Kidney (tissue), 14 donors: ENCODE measurements around the gene MAPKAPK2. TPM values are rescaled to one million over a fixed set of nuclear protein-coding genes. Genes with fewer than 3 reads are reported as not detected.
"Not testable (repeated sequence)": the region's sequence is repeated elsewhere in the genome, so short reads cannot be mapped to it uniquely, and the experiment has no call there.

Source experiments
- DNase-seq, 5 donors: peaks; one replicate each; pipeline ENCODE4 v3.0.0-alpha.2; 2013 to 2020
- FAIRE-seq: peaks from 2 replicates; lab custom pipeline; 2012; peaks lifted over from hg19 to GRCh38; lab: Jason Lieb, UNC
- H3K27ac ChIP-seq, 2 donors: one replicate each; pipeline ENCODE4 v1.7.0; 2013; ENCODE audit warnings: low read depth in 2 of 2, low read length in 2 of 2, inconsistent platforms in 1 of 2
- H3K27me3 ChIP-seq: one replicate; pipeline ENCODE4 v1.7.1; 2013; ENCODE audit warnings: low read length, inconsistent platforms; ENCODE audit not compliant: control insufficient read depth, insufficient read depth
- H3K36me3 ChIP-seq, 3 donors: one replicate each; pipeline versions ENCODE4 v1.7.0 to v1.7.1; 2013; ENCODE audit warnings: low read length in 3 of 3, control low read depth in 1 of 3, inconsistent platforms in 1 of 3; ENCODE audit not compliant: insufficient read depth in 3 of 3, control insufficient read depth in 2 of 3
- H3K4me1 ChIP-seq, 3 donors: one replicate each; pipeline versions ENCODE4 v1.7.0 to v1.7.1; 2013; ENCODE audit warnings: low read length in 3 of 3, inconsistent platforms in 1 of 3, low read depth in 1 of 3; ENCODE audit not compliant: control insufficient read depth in 2 of 3, insufficient read depth in 2 of 3
- H3K4me3 ChIP-seq, 3 donors: one replicate each; pipeline versions ENCODE4 v1.7.0 to v1.8.1; 2013; ENCODE audit warnings: low read length in 3 of 3, control low read depth in 1 of 3, inconsistent platforms in 1 of 3
- H3K9ac ChIP-seq, 3 donors: one replicate each; pipeline versions ENCODE4 v1.7.0 to v1.7.1; 2013; ENCODE audit warnings: low read length in 3 of 3, control low read depth in 1 of 3, inconsistent platforms in 1 of 3
- H3K9me3 ChIP-seq, 3 donors: one replicate each; pipeline versions ENCODE4 v1.7.0 to v1.7.1; 2013; ENCODE audit warnings: low read length in 3 of 3, control low read depth in 1 of 3, inconsistent platforms in 1 of 3; ENCODE audit not compliant: control insufficient read depth in 2 of 3, insufficient read depth in 1 of 3
- intact Hi-C: fragments of 100-400 bp; cut with DNase I; formaldehyde crosslinking; loops from one replicate; pipeline ENCODE4 v1.11.1; 2022
- polyA plus RNA-seq: library from polyadenylated mRNA; stranded (reverse); fragments of 350-450 nt; fragmentation: Illumina TruSeq; extraction: RNeasy Lipid Tissue Mini Kit (QIAGEN cat#74804); gene quantifications from one replicate; pipeline ENCODE4 v1.2.3, GENCODE V29; 2014; ENCODE audit warnings: low read depth, low replicate concordance; ENCODE audit not compliant: insufficient read depth
- total RNA-seq: library from RNA; stranded (reverse); fragmentation: NEBNext Ultra II Directional; extraction: Animal tissue kit (Norgen Biotek cat#: 25700); gene quantifications from one replicate; pipeline ENCODE4 v1.2.1, GENCODE V29; 2021
- TF ChIP-seq, protein P1 (sequence below): IDR thresholded peaks from 3 replicates; pipeline ENCODE4 v1.5.1; 2012; ENCODE audit warnings: mild to moderate bottlenecking, moderate library complexity, borderline replicate concordance; ENCODE audit not compliant: insufficient read depth; ENCODE audit errors: extremely low read depth
- donor health status: control.
- donor health status: control.
- donor health status: control.
- donor health status: control.
- donor health status: control.
- donor health status: DM: yes; HTN: yes; CAD: no.
- donor health status: Normal renal cell carcinoma (clear cell type).

Gene MAPKAPK2
- total and polyA plus RNA-seq, 2 donors from 2014 or later: 84.5 to 113 TPM

DNA sequence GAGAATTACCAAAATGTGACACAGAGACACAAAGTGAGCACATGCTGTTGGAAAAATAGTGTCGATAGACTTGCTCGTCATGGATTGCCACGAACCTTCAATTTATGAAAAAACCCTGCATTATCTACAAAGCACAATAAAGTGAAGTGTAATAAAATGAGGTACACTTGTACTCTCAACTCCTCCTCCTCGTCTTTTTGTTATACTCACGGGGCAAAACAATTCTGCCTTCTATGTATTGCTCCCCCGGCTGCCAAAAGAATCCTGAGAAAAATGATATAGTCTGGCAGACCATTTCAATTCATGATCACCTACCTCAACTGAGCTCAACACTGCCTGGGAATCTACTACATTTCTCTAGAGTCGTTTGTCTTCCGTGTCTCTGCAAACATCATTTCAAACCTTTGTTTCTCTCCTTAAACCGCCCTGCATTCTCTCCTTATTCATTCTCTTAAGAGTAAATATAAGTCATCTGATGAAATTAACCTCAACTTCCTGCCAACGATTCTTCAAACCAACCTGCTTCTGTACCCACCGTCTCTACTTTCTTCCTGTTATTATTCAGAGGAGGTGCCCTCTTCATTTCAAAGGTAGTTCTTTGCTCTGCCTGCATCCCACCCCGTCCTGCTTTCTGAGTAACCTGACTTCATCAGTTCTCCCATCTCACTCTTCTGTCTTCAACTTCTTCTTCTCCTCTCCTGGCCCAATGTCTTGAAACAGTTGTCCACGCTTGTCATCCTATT lies 73.0 kb downstream of the MAPKAPK2 start:
- no peaks in the 10 kb centered on the region for H3K36me3 ChIP-seq
- no peak overlapping the region for H3K27ac ChIP-seq
- DNase-seq: no peak
- intact Hi-C loops: no loop called here
- no peak for FAIRE-seq
- H3K9ac ChIP-seq: no peak overlapping the region
- TF ChIP-seq, protein P1, sequence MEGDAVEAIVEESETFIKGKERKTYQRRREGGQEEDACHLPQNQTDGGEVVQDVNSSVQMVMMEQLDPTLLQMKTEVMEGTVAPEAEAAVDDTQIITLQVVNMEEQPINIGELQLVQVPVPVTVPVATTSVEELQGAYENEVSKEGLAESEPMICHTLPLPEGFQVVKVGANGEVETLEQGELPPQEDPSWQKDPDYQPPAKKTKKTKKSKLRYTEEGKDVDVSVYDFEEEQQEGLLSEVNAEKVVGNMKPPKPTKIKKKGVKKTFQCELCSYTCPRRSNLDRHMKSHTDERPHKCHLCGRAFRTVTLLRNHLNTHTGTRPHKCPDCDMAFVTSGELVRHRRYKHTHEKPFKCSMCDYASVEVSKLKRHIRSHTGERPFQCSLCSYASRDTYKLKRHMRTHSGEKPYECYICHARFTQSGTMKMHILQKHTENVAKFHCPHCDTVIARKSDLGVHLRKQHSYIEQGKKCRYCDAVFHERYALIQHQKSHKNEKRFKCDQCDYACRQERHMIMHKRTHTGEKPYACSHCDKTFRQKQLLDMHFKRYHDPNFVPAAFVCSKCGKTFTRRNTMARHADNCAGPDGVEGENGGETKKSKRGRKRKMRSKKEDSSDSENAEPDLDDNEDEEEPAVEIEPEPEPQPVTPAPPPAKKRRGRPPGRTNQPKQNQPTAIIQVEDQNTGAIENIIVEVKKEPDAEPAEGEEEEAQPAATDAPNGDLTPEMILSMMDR: no peak
- no peaks in the 10 kb centered on the region for H3K4me1 ChIP-seq
- H3K9me3 ChIP-seq: no peaks in the 10 kb centered on the region
- H3K4me3 ChIP-seq: no peak overlapping the region
- no peaks in the 10 kb centered on the region for H3K27me3 ChIP-seq

DNA sequence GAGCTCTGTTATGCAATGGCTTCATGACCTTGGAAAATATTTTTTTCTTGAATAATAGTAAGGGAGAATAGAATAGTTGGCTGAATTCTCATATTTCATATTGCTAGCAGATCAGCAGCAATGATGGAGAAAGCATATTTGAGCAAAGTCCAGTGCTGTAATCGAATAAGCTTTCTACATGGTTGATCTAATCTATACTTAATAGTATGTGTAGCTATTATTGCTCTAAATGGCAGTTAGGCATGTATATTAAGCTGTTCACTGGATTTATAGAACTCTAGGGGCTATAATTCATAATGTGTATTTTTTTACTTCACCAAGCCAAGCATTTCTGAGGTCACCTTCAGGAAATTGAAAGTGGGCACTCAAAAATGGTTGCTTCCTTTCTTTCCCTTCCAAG lies 75.9 kb downstream of the MAPKAPK2 start:
- Histone ChIP-seq H3K27ac (no peak overlapping the region), H3K27me3 (no peaks in the 10 kb centered on the region), H3K4me1 (no peaks in the 10 kb centered on the region), H3K4me3 (no peak overlapping the region), H3K9me3 (no peaks in the 10 kb centered on the region), H3K9ac (no peak overlapping the region), H3K36me3 (no peaks in the 10 kb centered on the region)
- FAIRE-seq (no peak), DNase-seq (no peak)
- TF ChIP-seq, protein P1: no peak
- intact Hi-C loops: no loop called here

DNA sequence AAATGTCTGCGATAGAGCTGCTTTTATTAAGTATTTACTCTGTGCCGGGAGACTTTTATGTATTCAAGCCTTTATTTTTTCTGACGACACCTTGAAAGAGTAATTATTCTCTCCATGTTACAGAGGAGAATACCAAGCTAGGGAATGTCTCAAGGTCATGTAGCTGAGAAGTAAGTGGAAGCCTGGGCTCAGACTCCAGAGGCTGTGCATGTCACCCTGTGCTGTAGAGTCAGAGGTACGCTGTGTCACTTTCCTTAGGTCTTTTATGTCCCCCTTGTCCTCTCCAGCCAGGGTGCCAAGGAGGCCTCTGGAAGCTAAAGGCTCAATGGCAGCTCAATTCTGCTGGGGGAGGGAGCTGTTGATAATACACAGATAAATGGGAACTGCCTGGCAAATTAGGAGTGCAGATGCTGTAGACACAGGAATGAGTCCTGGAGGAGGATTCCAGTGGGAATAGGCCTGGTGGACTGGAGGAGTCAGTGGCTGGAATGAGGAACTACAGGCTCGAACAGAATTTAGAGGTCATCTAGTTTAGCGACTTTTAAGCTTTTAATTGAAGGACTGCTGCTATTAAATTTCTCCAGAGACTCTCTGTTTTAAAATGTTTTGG lies 76.6 kb downstream of the MAPKAPK2 start:
- DNase-seq (peak in 1 of 5 donors; percentile 23), FAIRE-seq (no peak)
- Histone ChIP-seq H3K27me3 (no peaks in the 10 kb centered on the region), H3K4me3 (no peak overlapping the region), H3K36me3 (no peaks in the 10 kb centered on the region), H3K4me1 (no peaks in the 10 kb centered on the region), H3K9ac (no peak overlapping the region), H3K9me3 (no peaks in the 10 kb centered on the region), H3K27ac (no peak overlapping the region)
- TF ChIP-seq, protein P1: no peak
- intact Hi-C loops: no loop called here

DNA sequence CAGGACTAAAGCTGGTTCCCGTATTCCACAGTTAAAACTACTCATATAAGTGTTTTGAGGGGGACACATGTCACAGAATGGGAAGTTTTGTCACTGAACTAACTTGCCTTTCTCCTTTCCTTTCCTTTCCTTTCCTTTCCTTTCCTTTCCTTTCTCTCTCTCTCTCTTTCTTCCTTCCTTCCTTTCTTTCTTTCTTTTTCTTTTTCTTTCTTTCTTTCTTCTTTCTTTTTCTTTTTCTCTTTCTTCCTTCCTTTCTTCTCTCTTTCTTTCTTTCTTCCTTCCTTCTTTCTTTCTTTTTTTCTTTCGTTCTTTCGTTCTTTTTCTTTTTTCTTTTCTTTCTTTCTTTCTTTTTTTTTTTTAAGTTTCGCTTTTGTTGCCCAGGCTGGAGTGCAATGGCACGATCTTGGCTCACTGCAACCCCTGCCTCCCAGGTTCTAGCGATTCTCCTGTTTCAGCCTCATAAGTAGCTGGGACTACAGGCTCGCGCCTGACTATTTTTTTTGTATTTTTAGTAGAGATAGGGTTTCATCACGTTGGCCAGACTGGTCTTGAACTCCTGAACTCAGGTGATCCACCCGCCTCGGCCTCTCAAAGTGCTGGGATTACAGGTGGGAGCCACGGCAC lies 78.1 kb downstream of the MAPKAPK2 start:
- H3K36me3 ChIP-seq, H3K4me3 ChIP-seq, FAIRE-seq, H3K27me3 ChIP-seq, DNase-seq, H3K27ac ChIP-seq, H3K9me3 ChIP-seq, H3K4me1 ChIP-seq, H3K9ac ChIP-seq, intact Hi-C loops: not testable (repeated sequence)

DNA sequence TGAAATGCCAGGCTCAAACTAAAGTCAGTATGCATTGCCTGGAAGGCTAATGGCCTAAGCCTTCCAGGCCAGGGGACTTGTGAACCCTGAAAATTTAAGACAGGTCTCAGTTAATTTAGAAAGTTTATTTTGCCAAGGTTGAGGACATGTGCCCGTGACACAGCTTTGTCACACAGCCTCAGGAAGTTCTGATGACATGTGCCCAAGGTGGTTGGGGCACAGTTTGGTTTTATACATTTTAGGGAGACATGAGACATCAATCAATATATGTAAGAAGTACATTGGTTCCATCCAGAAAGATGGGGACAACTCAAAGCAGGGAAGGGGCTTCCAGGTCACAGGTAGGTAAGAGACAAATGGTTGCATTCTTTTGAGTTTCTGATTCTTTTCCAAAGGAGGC lies 81.1 kb downstream of the MAPKAPK2 start:
- H3K9me3 ChIP-seq, intact Hi-C loops, H3K27ac ChIP-seq, H3K36me3 ChIP-seq, H3K4me3 ChIP-seq, H3K9ac ChIP-seq, H3K27me3 ChIP-seq, FAIRE-seq, H3K4me1 ChIP-seq, DNase-seq: not testable (repeated sequence)
